Endothelial cell of umbilical vein (primary cell): ENCODE results near the gene RHBDD3. TPM values are rescaled to one million over a fixed set of nuclear protein-coding genes. Genes with fewer than 3 reads are reported as not detected.

ENCODE experiments used
- BruUV-seq: library from RNA; stranded (reverse); fragments of 400-500 nt; replicated peaks from 2 replicates; lab custom pipeline; 2021; lab: Mats Ljungman, UMichigan
- CTCF ChIA-PET: fragments of 300-600, 350-600 bp; sonication (Branson Sonifier 250); formaldehyde crosslinking; loops from one replicate; lab custom pipeline; 2021; ENCODE audit warnings: antibody characterized with exemption, inconsistent platforms; lab: Charles Lee
- POLR2A ChIA-PET: fragments of 300-600, 350-600 bp; sonication (Branson Sonifier 250); formaldehyde crosslinking; loops from one replicate; lab custom pipeline; 2021; ENCODE audit warnings: antibody characterized with exemption, inconsistent platforms; lab: Charles Lee
- DNase-seq: peaks from one replicate; pipeline ENCODE4 v3.0.0-alpha.2; 2011; ENCODE audit warnings: low read depth, low spot score
- FAIRE-seq: peaks from 2 replicates; lab custom pipeline; 2011; peaks lifted over from hg19 to GRCh38; lab: Jason Lieb, UNC
- H2AFZ ChIP-seq: 2 replicates; pipeline ENCODE4 v1.6.0; 2012; ENCODE audit warnings: low read depth, low read length, control low read depth, inconsistent platforms
- H3K27ac ChIP-seq: 2 replicates; pipeline ENCODE4 v1.5.1; 2011; ENCODE audit warnings: low read depth, mild to moderate bottlenecking, control low read depth, low read length, moderate library complexity; ENCODE audit not compliant: insufficient read depth
- H3K27me3 ChIP-seq, 2 experiments: 2 replicates each; pipeline versions ENCODE4 v1.6.0 to v1.6.1; 2011; ENCODE audit warnings: low read length in 2 of 2, mixed read lengths in 1 of 2; ENCODE audit not compliant: control insufficient read depth in 2 of 2, insufficient read depth in 2 of 2
- H3K36me3 ChIP-seq, 2 experiments: 2 replicates in 1 of 2; 3 replicates in 1 of 2; pipeline ENCODE4 v1.5.1; 2011; ENCODE audit warnings: low read length in 2 of 2, mild to moderate bottlenecking in 1 of 2, moderate library complexity in 1 of 2; ENCODE audit not compliant: control insufficient read depth in 2 of 2, insufficient read depth in 2 of 2; ENCODE audit errors: extremely low read depth in 1 of 2
- H3K4me1 ChIP-seq: 3 replicates; pipeline ENCODE4 v1.5.1; 2011; ENCODE audit warnings: mild to moderate bottlenecking, low read length; ENCODE audit not compliant: control insufficient read depth, insufficient read depth; ENCODE audit errors: extremely low read depth
- H3K4me2 ChIP-seq: 2 replicates; pipeline ENCODE4 v1.6.1; 2011; ENCODE audit warnings: low read length, control low read depth, mixed read lengths; ENCODE audit not compliant: insufficient read depth
- H3K4me3 ChIP-seq, 3 experiments: fragments of 200-600 bp in 1 of 3; sonication (generic), shearing (Covaris generic) in 1 of 3; replicated peaks in 1 of 3; 2 replicates each; pipeline ENCODE4 v1.5.1; 2011 to 2016; ENCODE audit warnings: control low read depth in 3 of 3, low read length in 3 of 3, mild to moderate bottlenecking in 2 of 3, inconsistent platforms in 1 of 3, low read depth in 1 of 3, moderate library complexity in 1 of 3; ENCODE audit not compliant: insufficient read depth in 1 of 3
- H3K79me2 ChIP-seq: 2 replicates; pipeline ENCODE4 v1.6.0; 2012; ENCODE audit warnings: low read length, inconsistent platforms; ENCODE audit not compliant: control insufficient read depth, insufficient read depth
- H3K9ac ChIP-seq: replicated peaks from 2 replicates; pipeline ENCODE3; 2011; ENCODE audit warnings: low read length, control low read depth; ENCODE audit not compliant: insufficient read depth; ENCODE audit errors: extremely low read depth
- H3K9me1 ChIP-seq: replicated peaks from 3 replicates; pipeline ENCODE4 v1.6.0; 2011; ENCODE audit warnings: mild to moderate bottlenecking, low read length; ENCODE audit not compliant: control insufficient read depth, insufficient read depth; ENCODE audit errors: extremely low read depth
- H3K9me3 ChIP-seq: replicated peaks from 2 replicates; pipeline ENCODE4 v1.5.1; 2012; ENCODE audit warnings: low read length, inconsistent platforms; ENCODE audit not compliant: control insufficient read depth, insufficient read depth
- H4K20me1 ChIP-seq: replicated peaks from 2 replicates; pipeline ENCODE3; 2011; ENCODE audit warnings: mild to moderate bottlenecking, low read length; ENCODE audit not compliant: control insufficient read depth, insufficient read depth; ENCODE audit errors: extremely low read depth
- CTCF ChIP-seq, 2 donors: IDR thresholded peaks; 1 replicate in 1 of 2; 2 replicates in 1 of 2; pipeline ENCODE4 v1.5.1; 2011; ENCODE audit warnings: low read length in 2 of 2, mild to moderate bottlenecking in 2 of 2, moderate library complexity in 2 of 2, control low read depth in 1 of 2, inconsistent platforms in 1 of 2, low read depth in 1 of 2; ENCODE audit not compliant: insufficient read depth in 1 of 2; ENCODE audit errors: extremely low read depth in 1 of 2
- EZH2 ChIP-seq: IDR thresholded peaks from 2 replicates; pipeline ENCODE4 v1.6.1; 2012; ENCODE audit warnings: borderline replicate concordance, low read depth, mild to moderate bottlenecking, moderate library complexity, low read length, inconsistent platforms; ENCODE audit not compliant: severe bottlenecking
- JUN ChIP-seq: IDR thresholded peaks from 2 replicates; pipeline ENCODE4 v1.6.1; 2011; ENCODE audit warnings: borderline replicate concordance, low read depth; ENCODE audit not compliant: insufficient read length, insufficient read depth
- POLR2A ChIP-seq: IDR thresholded peaks from 2 replicates; pipeline ENCODE4 v1.6.1; 2012; ENCODE audit warnings: low read depth, mild to moderate bottlenecking, control low read depth, low read length
- dilution Hi-C: fragments of 300-500 bp; cut with MboI; formaldehyde crosslinking; loops from one replicate; pipeline ENCODE4 v1.15.0; 2019; ENCODE audit warnings: low sequenced_read_pairs; ENCODE audit not compliant: extremely low pct_ligation_motif_present
- intact Hi-C: fragments of 100-400 bp; cut with micrococcal nuclease; formaldehyde crosslinking; loops from one replicate; pipeline ENCODE4 v1.10.0; 2022
- polyA plus RNA-seq, 4 experiments: library from polyadenylated mRNA; depleted of rRNA in 3 of 4; stranded (reverse) in 3 of 4; unstranded in 1 of 4; fragments of >200 nt; gene quantifications; 2 replicates each; pipeline versions ENCODE4 v1.2.1 to v1.2.3, GENCODE V29; 2011 to 2012; ENCODE audit warnings: missing spikeins in 1 of 4
- total RNA-seq: library from RNA; stranded (reverse); gene quantifications from 2 replicates; pipeline ENCODE4 v1.2.3, GENCODE V29; 2021

Gene RHBDD3
- total and polyA plus RNA-seq, 2 donors (not counting 3 experiments of a cell fraction or from before 2014, with no cell fraction given): 31.3 to 37.2 TPM

DNA sequence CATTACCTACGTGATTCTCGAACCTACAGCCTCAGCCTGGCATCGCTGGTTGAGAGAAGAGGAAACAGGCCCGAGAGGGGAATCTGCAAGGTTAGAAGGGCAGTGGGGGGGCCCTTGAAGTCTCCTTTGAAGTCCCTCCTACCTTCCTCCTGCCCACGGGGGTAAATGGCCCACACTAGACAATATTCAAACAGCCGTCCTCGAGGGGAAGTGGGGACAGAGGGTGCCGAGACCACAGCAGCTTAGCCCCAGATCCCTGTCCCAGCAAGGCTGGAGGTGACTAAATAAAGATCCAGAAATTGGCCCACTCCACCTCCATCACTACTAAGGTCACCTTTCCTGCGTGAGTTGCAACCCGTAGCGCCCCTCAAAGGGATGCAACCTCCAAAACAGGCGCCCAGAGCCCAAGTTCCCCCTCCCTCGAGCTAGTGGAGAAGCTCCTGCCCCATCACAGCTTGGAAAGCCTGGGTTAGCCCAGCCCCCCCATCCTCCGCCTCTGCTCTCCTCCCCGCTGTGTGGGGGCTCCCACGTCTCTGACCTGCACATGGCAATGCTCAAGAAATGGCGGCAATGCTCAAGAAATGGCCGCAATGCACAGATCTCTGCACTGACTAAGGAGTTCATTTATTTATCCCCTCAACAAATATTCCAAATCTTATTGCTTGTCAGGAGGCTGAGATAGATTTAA is 48.5 kb upstream of the RHBDD3 start:
- CTCF ChIA-PET: no interaction called here

DNA sequence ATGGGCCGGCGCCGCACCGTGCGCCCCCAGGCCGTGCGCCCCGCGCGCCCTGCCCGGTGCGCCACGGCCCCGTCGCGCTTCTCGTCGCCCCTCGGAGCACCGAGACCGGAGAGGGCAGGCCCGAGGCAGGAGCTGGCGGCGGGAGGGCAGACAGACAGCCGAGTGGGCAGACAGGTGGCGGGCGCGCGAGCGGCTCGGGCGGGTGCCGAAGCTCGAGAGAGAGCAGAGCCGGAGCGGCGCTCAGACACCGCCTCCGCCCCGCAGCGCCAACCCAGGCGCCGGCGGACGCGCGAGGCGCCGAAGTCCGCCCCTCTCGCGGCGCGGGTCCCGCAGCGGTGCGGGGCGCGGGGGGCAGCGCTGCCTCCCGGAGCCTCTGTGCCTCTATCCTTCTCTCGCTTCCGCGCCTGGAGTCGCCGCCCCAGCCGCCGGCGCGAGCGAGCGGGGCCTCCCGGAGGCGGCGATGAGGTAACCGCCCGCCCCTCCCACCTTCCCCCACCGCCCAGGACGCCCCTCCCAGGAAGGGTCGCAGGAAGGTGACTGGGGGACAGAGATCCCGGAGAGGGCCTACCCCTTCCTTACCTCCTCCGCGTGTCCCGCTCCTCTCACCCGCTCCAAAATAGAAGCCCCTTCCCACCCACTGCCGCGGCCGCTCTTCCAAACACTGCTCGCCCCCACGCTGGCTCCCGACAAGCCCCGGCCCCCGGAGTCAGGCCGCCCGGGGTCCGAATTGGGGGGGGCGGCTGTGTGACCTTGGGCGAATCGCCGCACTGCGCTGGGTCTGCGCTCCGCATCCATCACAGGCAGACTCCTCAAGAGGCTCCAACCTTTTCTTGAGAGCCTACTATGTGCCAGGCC is 47.7 kb upstream of the RHBDD3 start, which contains the start of gene RASL10A:
RASL10A (minus strand) TSS at position 412 of the 855 bp plus-strand sequence. CDS start 451 bp downstream, outside the sequence.
- Histone ChIP-seq H2AFZ (no peak within 1 kb of the TSS), H3K4me3 (peak within 1 kb of the TSS in 1 of 3 experiments; percentile 25), H3K9me3 (no peaks in the 10 kb centered on the region), H4K20me1 (no peaks in the 10 kb centered on the region), H3K4me1 (peaks cover 10% of the 10 kb centered on the region), H3K27ac (no peak within 1 kb of the TSS), H3K79me2 (no peaks in the 10 kb centered on the region), H3K9ac (no peak within 1 kb of the TSS), H3K27me3 (peaks cover 29% of the 10 kb centered on the region in 2 experiments), H3K9me1 (no peaks in the 10 kb centered on the region), H3K4me2 (peak within 1 kb of the TSS; percentile 43), H3K36me3 (peaks cover 0 to 4% of the 10 kb centered on the region in 2 experiments)
- no peak for FAIRE-seq
- no peak for DNase-seq
- ChIA-PET POLR2A (no interaction called here), CTCF (no interaction called here)
- TF ChIP-seq POLR2A: no peak
- TF ChIP-seq CTCF (IDR thresholded peaks at IDR 0.05; ENCODE audit: extremely low read depth in 1 of 2, insufficient read depth in 1 of 2, low read depth in 1 of 2, low read length in 2 of 2): no peak
- TF ChIP-seq JUN: no peak
- TF ChIP-seq EZH2: peak; percentile 20
- dilution Hi-C loops (no loop called here), intact Hi-C loops (no loop called here)
- no TSS peak for BruUV-seq

More for the DNA sequence above, 48.5 kb upstream of the RHBDD3 start:
- intact Hi-C loops: no loop called here
- POLR2A ChIA-PET: no interaction called here
- Histone ChIP-seq H3K27ac (no peak overlapping the region), H3K4me2 (no peak overlapping the region), H3K9me3 (no peaks in the 10 kb centered on the region), H3K79me2 (no peaks in the 10 kb centered on the region), H3K4me3 (no peak overlapping the region), H2AFZ (no peak overlapping the region), H3K36me3 (peaks cover 0 to 4% of the 10 kb centered on the region in 2 experiments), H3K9ac (no peak overlapping the region), H3K9me1 (no peaks in the 10 kb centered on the region), H3K27me3 (peaks cover 29% of the 10 kb centered on the region in 2 experiments), H4K20me1 (no peaks in the 10 kb centered on the region), H3K4me1 (peaks cover 5% of the 10 kb centered on the region)
- FAIRE-seq (no peak), DNase-seq (no peak)
- no TSS peak for BruUV-seq
- no peak for TF ChIP-seq POLR2A
- dilution Hi-C loops: no loop called here
